Calu3 (cell line): ENCODE measurements around the gene XIST. TPM values are rescaled to one million over a fixed set of nuclear protein-coding genes. Genes with fewer than 3 reads are reported as not detected.
A peak's percentile ranks its signal among the peaks of the same experiment; 100 is the strongest.
"Not testable (repeated sequence)": the region's sequence is repeated elsewhere in the genome, so short reads cannot be mapped to it uniquely, and the experiment has no call there.

ENCODE experiments used
- Bru-seq: library from RNA; stranded (reverse); fragments of 400-500 nt; gene quantifications from one replicate; lab custom pipeline; 2021; lab: Mats Ljungman, UMichigan
- BruChase-seq, 2 experiments: library from RNA; stranded (reverse); fragments of 400-500 nt; gene quantifications; one replicate each; lab custom pipeline; 2021; lab: Mats Ljungman, UMichigan
- BruUV-seq: library from RNA; stranded (reverse); fragments of 400-500 nt; replicated peaks from 2 replicates; lab custom pipeline; 2021; lab: Mats Ljungman, UMichigan
- CTCF ChIA-PET: fragments of 300-600 bp; sonication (Branson Sonifier 250); formaldehyde crosslinking; loops from one replicate; lab custom pipeline; 2022; ENCODE audit warnings: antibody characterized with exemption; lab: Charles Lee
- DNase-seq: peaks from one replicate; pipeline ENCODE4 v3.0.0; 2022
- H3K27ac Mint-ChIP-seq: one replicate; pipeline ENCODE4 v1.8.0; 2022; ENCODE audit warnings: mixed read lengths; ENCODE audit not compliant: unreplicated experiment
- H3K27me3 Mint-ChIP-seq: one replicate; pipeline ENCODE4 v1.8.0; 2022; ENCODE audit warnings: mixed read lengths; ENCODE audit not compliant: unreplicated experiment
- H3K36me3 Mint-ChIP-seq: one replicate; pipeline ENCODE4 v1.8.0; 2022; ENCODE audit warnings: mild to moderate bottlenecking, moderate library complexity, mixed read lengths; ENCODE audit not compliant: insufficient read depth, unreplicated experiment
- H3K4me1 Mint-ChIP-seq: one replicate; pipeline ENCODE4 v1.8.0; 2022; ENCODE audit warnings: mild to moderate bottlenecking, low read depth, mixed read lengths; ENCODE audit not compliant: unreplicated experiment
- H3K4me3 Mint-ChIP-seq: one replicate; pipeline ENCODE4 v1.8.0; 2022; ENCODE audit warnings: mild to moderate bottlenecking, low read depth, moderate library complexity, mixed read lengths; ENCODE audit not compliant: unreplicated experiment
- H3K9me3 Mint-ChIP-seq: one replicate; pipeline ENCODE4 v1.8.0; 2022; ENCODE audit warnings: low read depth, mixed read lengths; ENCODE audit not compliant: unreplicated experiment
- CTCF ChIP-seq: fragments of 200-600 bp; IDR thresholded peaks from one replicate; pipeline ENCODE4 v1.8.0; 2022; ENCODE audit warnings: antibody characterized with exemption; ENCODE audit not compliant: unreplicated experiment
- intact Hi-C: fragments of 100-400 bp; cut with micrococcal nuclease; formaldehyde crosslinking; loops from one replicate; pipeline ENCODE4 v1.10.0; 2022; ENCODE audit not compliant: unreplicated experiment
- long read RNA-seq: library from polyadenylated mRNA; stranded (forward); transcript quantifications from one replicate; pipeline ENCODE4 v2.0.0, GENCODE V29; 2022
- total RNA-seq: library from RNA; stranded (reverse); gene quantifications from 2 replicates; pipeline ENCODE4 v1.2.3, GENCODE V29; 2022

Gene XIST
- 0.07 and 0.14 TPM in 2 replicates for total RNA-seq
- percentile 7 among the genes with signal in this experiment for Bru-seq, nascent RNA
- BruChase-seq, experiment 1, labeled RNA remaining after a 6-hour chase, result percentile 5 among the genes with signal in this experiment
- percentile 16 among the genes with signal in this experiment for BruChase-seq, experiment 2, labeled RNA remaining after a 2-hour chase
- long read RNA-seq, result 0 reads

- CTCF ChIA-PET, result interaction anchor here (0.8 kb wide), 1 partner anchor 281 kb away, joined by 3 read pairs; no protein-coding TSS in a partner anchor
- no peak for TF ChIP-seq CTCF
- Mint-ChIP-seq H3K27me3 (no peaks in the 10 kb centered on the region), H3K4me1 (no peaks in the 10 kb centered on the region), H3K36me3 (no peaks in the 10 kb centered on the region), H3K27ac (no peak within 1 kb of the TSS), H3K9me3 (peaks cover 4% of the 10 kb centered on the region), H3K4me3 (no peak within 1 kb of the TSS)
- DNase-seq, result no peak
- BruUV-seq, result no TSS peak
- intact Hi-C loops, result no loop called here
These were observed at the start of gene XIST for GRCh38 chrX:73852467-73852866. XIST (minus strand) TSS chrX:73852714.

- H3K4me1 Mint-ChIP-seq, result not testable (repeated sequence)
These were observed 45.8 kb upstream of the XIST start for GRCh38 chrX:73898315-73898714.

GRCh38 chrX:73892515-73893090 lies 40.1 kb upstream of the XIST start:
- H3K4me1 Mint-ChIP-seq, BruUV-seq, H3K27ac Mint-ChIP-seq, CTCF ChIA-PET, H3K9me3 Mint-ChIP-seq, H3K36me3 Mint-ChIP-seq, H3K4me3 Mint-ChIP-seq, intact Hi-C loops, H3K27me3 Mint-ChIP-seq: not testable (repeated sequence)
- peak; percentile 3 for DNase-seq

More at GRCh38 chrX:73898315-73898714, 45.8 kb upstream of the XIST start:
- H3K27me3 Mint-ChIP-seq, BruUV-seq, H3K9me3 Mint-ChIP-seq, H3K4me3 Mint-ChIP-seq, H3K36me3 Mint-ChIP-seq, H3K27ac Mint-ChIP-seq, intact Hi-C loops, DNase-seq, CTCF ChIA-PET: not testable (repeated sequence)

GRCh38 chrX:73882260-73882659 lies 29.7 kb upstream of the XIST start:
- DNase-seq, H3K27me3 Mint-ChIP-seq, BruUV-seq, H3K4me1 Mint-ChIP-seq, CTCF ChIA-PET, H3K36me3 Mint-ChIP-seq, H3K4me3 Mint-ChIP-seq, H3K27ac Mint-ChIP-seq, intact Hi-C loops, H3K9me3 Mint-ChIP-seq: not testable (repeated sequence)

- H3K4me3 Mint-ChIP-seq, result no peak overlapping the region
- CTCF ChIA-PET, result no interaction called here
- no TSS peak for BruUV-seq
- H3K36me3 Mint-ChIP-seq, result no peaks in the 10 kb centered on the region
- H3K27me3 Mint-ChIP-seq, result no peaks in the 10 kb centered on the region
- H3K4me1 Mint-ChIP-seq, result no peaks in the 10 kb centered on the region
- peaks cover 2% of the 10 kb centered on the region for H3K9me3 Mint-ChIP-seq
- H3K27ac Mint-ChIP-seq, result no peak overlapping the region
- intact Hi-C loops, result no loop called here
- no peak for DNase-seq
- no peak for TF ChIP-seq CTCF
These were observed 25.2 kb upstream of the XIST start for GRCh38 chrX:73877687-73878086.

- no peak for TF ChIP-seq CTCF
- Mint-ChIP-seq H3K36me3 (no peaks in the 10 kb centered on the region), H3K4me1 (no peaks in the 10 kb centered on the region), H3K9me3 (peaks cover 2% of the 10 kb centered on the region), H3K4me3 (no peak overlapping the region), H3K27me3 (no peaks in the 10 kb centered on the region), H3K27ac (no peak overlapping the region)
- CTCF ChIA-PET, result no interaction called here
- no TSS peak for BruUV-seq
- intact Hi-C loops, result no loop called here
- no peak for DNase-seq
These were observed 24.4 kb upstream of the XIST start for GRCh38 chrX:73876911-73877310.
